ENCODE measurements around the gene GRIN3A. TPM values are rescaled to one million over a fixed set of nuclear protein-coding genes. Genes with fewer than 3 reads are reported as not detected.
"Not testable (repeated sequence)": the region's sequence is repeated elsewhere in the genome, so short reads cannot be mapped to it uniquely, and the experiment has no call there.

The GRIN3A gene
- total RNA-seq, 6 donors from 2014 or later, result 0.06 to 0.10 (median 0.07) TPM; not detected in 3

DNA sequence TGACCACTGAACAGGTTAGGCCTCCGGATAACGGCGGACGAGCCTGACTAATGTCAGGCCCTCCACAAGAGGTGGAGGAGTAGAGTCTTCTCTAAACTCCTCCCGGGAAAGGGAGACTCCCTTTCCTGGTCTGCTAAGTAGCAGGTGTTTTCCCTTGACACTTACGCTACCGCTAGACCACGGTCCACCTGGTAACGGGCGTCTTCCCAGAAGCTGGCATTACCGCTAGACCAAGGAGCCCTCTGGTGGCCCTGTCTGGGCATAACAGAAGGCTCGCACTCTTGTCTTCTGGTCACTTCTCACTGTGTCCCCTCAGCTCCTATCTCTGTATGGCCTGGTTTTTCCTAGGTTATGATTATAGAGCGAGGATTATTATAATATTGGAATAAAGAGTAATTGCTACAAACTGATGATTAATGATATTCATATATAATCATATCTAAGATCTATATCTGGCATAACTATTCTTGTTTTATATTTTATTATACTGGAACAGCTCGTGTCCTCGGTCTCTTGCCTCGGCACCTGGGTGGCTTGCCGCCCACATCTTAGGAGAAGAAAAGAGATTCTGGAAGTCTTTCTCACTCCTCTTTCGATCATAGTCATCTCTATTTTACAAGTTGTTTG is 188.9 kb downstream of the GRIN3A start:
- H3K27me3 ChIP-seq; H3K4me1 ChIP-seq; DNase-seq; ATAC-seq (ENCODE audit: low FRiP score in 2 of 2); H3K9me3 ChIP-seq; H3K4me3 ChIP-seq; H3K27ac ChIP-seq: not testable (repeated sequence)
- WGBS, 2 donors, result 87 to 90% methylated on average over 18 of the region's 18 CpGs
- peaks cover 51 to 96% (median 56%) of the 10 kb centered on the region in 4 donors for H3K36me3 ChIP-seq
- TF ChIP-seq, protein P1, sequence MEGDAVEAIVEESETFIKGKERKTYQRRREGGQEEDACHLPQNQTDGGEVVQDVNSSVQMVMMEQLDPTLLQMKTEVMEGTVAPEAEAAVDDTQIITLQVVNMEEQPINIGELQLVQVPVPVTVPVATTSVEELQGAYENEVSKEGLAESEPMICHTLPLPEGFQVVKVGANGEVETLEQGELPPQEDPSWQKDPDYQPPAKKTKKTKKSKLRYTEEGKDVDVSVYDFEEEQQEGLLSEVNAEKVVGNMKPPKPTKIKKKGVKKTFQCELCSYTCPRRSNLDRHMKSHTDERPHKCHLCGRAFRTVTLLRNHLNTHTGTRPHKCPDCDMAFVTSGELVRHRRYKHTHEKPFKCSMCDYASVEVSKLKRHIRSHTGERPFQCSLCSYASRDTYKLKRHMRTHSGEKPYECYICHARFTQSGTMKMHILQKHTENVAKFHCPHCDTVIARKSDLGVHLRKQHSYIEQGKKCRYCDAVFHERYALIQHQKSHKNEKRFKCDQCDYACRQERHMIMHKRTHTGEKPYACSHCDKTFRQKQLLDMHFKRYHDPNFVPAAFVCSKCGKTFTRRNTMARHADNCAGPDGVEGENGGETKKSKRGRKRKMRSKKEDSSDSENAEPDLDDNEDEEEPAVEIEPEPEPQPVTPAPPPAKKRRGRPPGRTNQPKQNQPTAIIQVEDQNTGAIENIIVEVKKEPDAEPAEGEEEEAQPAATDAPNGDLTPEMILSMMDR (IDR thresholded peaks at IDR 0.05), result peak in 1 of 6 experiments; percentile 38

DNA sequence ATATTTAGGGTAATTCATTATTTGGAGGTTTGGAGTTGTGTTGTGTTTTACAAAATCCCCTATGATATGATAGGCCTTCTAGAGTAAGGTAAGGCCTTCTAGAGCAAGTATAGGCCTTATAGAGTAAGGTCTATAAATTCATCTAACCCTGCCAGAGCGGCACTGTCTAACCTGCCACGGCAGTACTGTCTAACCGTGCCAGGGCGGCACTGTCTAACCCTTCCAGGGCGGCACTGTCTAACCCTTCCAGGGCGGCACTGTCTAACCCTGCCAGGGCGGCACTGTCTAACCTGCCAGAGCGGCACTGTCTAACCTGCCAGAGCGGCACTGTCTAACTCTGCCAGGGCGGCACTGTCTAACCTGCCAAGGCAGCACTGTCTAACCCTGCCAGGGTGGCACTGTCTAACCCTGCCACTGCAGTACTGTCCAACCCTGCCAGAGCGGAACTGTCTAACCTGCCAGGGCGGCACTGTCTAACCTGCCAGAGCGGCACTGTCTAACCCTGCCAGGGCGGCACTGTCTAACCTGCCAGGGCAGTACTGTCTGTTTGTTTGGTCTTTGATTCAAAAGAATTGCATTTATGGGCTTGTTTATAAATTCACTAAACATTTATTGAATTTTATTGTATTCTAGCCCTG is 195.2 kb downstream of the GRIN3A start:
- Histone ChIP-seq H3K27me3 (no peaks in the 10 kb centered on the region), H3K36me3 (peaks cover 26 to 91% (median 47%) of the 10 kb centered on the region in 4 donors), H3K27ac (no peak overlapping the region), H3K9me3 (no peaks in the 10 kb centered on the region), H3K4me1 (no peaks in the 10 kb centered on the region), H3K4me3 (no peak overlapping the region)
- TF ChIP-seq EP300 (IDR thresholded peaks at IDR 0.05), result no peak
- TF ChIP-seq POLR2A (IDR thresholded peaks at IDR 0.05), result no peak
- TF ChIP-seq, protein P1 (IDR thresholded peaks at IDR 0.05), result no peak
- no peak for TF ChIP-seq POLR2AphosphoS5 (IDR thresholded peaks at IDR 0.05)
- 97 to 98% methylated on average over 10 to 14 of the region's 14 CpGs for WGBS, 2 donors
- ATAC-seq (ENCODE audit: low FRiP score in 2 of 2) (no peak), DNase-seq (peak in 1 of 2 donors; percentile 13)

DNA sequence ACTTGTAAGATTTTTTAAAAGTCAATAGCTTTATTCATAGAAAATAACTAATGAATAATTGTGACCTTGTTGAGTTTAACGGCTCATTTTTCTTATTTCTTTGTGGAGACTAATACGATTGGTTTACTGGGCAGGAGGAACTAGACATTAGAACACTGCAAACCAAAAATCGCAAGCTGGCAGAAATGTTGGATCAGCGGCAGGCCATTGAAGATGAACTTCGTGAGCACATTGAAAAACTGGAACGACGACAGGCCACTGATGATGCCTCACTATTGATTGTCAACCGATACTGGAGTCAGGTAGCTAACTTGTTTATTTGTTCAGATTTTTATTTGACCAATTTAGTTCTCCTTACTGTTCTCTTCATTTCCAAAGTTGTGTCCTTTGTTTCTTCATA is 198.4 kb downstream of the GRIN3A start:
- TF ChIP-seq EP300 (IDR thresholded peaks at IDR 0.05) (no peak), POLR2AphosphoS5 (IDR thresholded peaks at IDR 0.05) (no peak), POLR2A (IDR thresholded peaks at IDR 0.05) (no peak)
- TF ChIP-seq, protein P1 (IDR thresholded peaks at IDR 0.05), result no peak
- no peak for DNase-seq
- Histone ChIP-seq H3K9me3 (no peaks in the 10 kb centered on the region), H3K27me3 (no peaks in the 10 kb centered on the region), H3K4me3 (no peak overlapping the region), H3K27ac (no peak overlapping the region), H3K4me1 (peaks cover 0 to 17% (median 4%) of the 10 kb centered on the region in 4 donors), H3K36me3 (peaks cover 9 to 85% (median 29%) of the 10 kb centered on the region in 4 donors)
- no peak for ATAC-seq (ENCODE audit: low FRiP score in 2 of 2)
- 94 to 97% methylated on average over 8 of the region's 8 CpGs for WGBS, 2 donors

DNA sequence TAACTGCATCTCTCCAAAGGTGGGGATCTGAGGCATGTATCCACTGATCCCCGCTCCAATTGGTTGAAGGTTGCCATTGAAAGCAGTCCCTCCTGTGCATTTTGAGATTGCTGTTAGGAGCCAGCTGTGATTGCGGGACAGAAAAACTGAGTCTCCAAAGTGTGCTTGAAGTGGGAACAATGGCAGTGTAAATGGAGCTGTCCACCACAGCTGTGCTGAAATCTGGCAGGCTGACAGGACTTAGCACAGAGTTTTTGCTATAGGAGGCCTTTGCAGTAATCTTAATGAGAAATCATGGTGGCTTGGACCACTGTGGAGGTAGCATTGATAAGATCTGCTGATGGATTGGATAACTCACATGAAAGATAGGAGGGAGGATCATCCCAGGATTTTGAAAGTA is 201.5 kb downstream of the GRIN3A start:
- peaks cover 7 to 30% (median 14%) of the 10 kb centered on the region in 4 donors for H3K4me1 ChIP-seq
- H3K9me3 ChIP-seq, result no peaks in the 10 kb centered on the region
- DNase-seq (no peak), ATAC-seq (ENCODE audit: low FRiP score in 2 of 2) (no peak)
- H3K36me3 ChIP-seq, result peaks cover 9 to 59% (median 20%) of the 10 kb centered on the region in 4 donors
- H3K4me3 ChIP-seq, result no peak overlapping the region
- H3K27ac ChIP-seq, result no peak overlapping the region
- 89 to 93% methylated on average over 2 of the region's 2 CpGs for WGBS, 2 donors
- no peaks in the 10 kb centered on the region for H3K27me3 ChIP-seq
- TF ChIP-seq POLR2AphosphoS5 (IDR thresholded peaks at IDR 0.05) (no peak), POLR2A (IDR thresholded peaks at IDR 0.05) (no peak), EP300 (IDR thresholded peaks at IDR 0.05) (no peak)
- TF ChIP-seq, protein P1 (IDR thresholded peaks at IDR 0.05), result no peak

DNA sequence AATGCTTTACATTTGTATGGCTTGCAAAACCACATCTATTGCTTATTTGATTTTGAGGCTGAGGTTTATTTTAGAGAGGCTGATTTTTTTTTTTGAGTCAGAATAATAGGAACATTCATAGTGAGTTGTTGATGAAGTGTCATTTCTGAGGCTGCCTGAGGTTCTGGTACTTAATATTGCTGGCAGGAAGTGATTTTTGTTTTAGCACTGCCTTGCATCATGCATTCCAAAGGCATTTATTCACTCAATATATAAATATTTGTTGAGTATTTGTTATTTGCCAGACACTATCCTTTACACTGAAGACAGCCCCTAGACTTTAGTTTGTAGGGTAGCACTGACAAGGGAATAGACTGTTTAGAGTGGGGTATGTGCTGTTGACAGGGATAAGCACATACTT is 202.1 kb downstream of the GRIN3A start:
- Histone ChIP-seq H3K36me3 (peaks cover 9 to 53% (median 20%) of the 10 kb centered on the region in 4 donors), H3K4me1 (peaks cover 7 to 30% (median 14%) of the 10 kb centered on the region in 4 donors), H3K9me3 (no peaks in the 10 kb centered on the region), H3K27me3 (no peaks in the 10 kb centered on the region), H3K4me3 (no peak overlapping the region), H3K27ac (no peak overlapping the region)
- DNase-seq, result no peak
- no peak for TF ChIP-seq POLR2A (IDR thresholded peaks at IDR 0.05)
- TF ChIP-seq, protein P1 (IDR thresholded peaks at IDR 0.05), result no peak
- no peak for TF ChIP-seq POLR2AphosphoS5 (IDR thresholded peaks at IDR 0.05)
- no peak for TF ChIP-seq EP300 (IDR thresholded peaks at IDR 0.05)
- no peak for ATAC-seq (ENCODE audit: low FRiP score in 2 of 2)
